GM23248 (cell line): Measurements from ENCODE around the gene RAB22A. TPM values are rescaled to one million over a fixed set of nuclear protein-coding genes. Genes with fewer than 3 reads are reported as not detected.
"Not testable (repeated sequence)": the region's sequence is repeated elsewhere in the genome, so short reads cannot be mapped to it uniquely, and the experiment has no call there.

Experiments
- DNase-seq: peaks from one replicate; pipeline ENCODE4 v3.0.0-alpha.2; 2015
- H2AFZ ChIP-seq: fragments of 200-600 bp; sonication (generic); 2 replicates; pipeline ENCODE4 v1.6.1; 2016; ENCODE audit warnings: antibody characterized with exemption
- H3F3A ChIP-seq: fragments of 200-600 bp; sonication (generic); 2 replicates; pipeline ENCODE4 v1.6.1; 2016; ENCODE audit warnings: mild to moderate bottlenecking, antibody characterized with exemption, mixed run types; ENCODE audit not compliant: insufficient read depth
- H3K27ac ChIP-seq: fragments of 200-600 bp; sonication (generic); 2 replicates; pipeline ENCODE4 v1.5.1; 2016; ENCODE audit warnings: mild to moderate bottlenecking
- H3K27me3 ChIP-seq: fragments of 200-600 bp; sonication (generic); replicated peaks from 2 replicates; pipeline ENCODE4 v1.6.1; 2016; ENCODE audit warnings: mild to moderate bottlenecking; ENCODE audit not compliant: insufficient read depth
- H3K36me3 ChIP-seq: fragments of 200-600 bp; sonication (generic); 2 replicates; pipeline ENCODE4 v1.6.1; 2016; ENCODE audit warnings: low read depth, mild to moderate bottlenecking
- H3K4me1 ChIP-seq: fragments of 200-600 bp; sonication (generic); 2 replicates; pipeline ENCODE4 v1.6.1; 2016; ENCODE audit warnings: mild to moderate bottlenecking; ENCODE audit not compliant: insufficient read depth
- H3K4me2 ChIP-seq: fragments of 200-600 bp; sonication (generic); one replicate; pipeline ENCODE4 v1.6.1; 2016; ENCODE audit warnings: mild to moderate bottlenecking; ENCODE audit not compliant: unreplicated experiment
- H3K4me3 ChIP-seq: fragments of 200-600 bp; sonication (generic); 2 replicates; pipeline ENCODE4 v1.5.1; 2016; ENCODE audit warnings: mild to moderate bottlenecking
- H3K79me2 ChIP-seq: fragments of 200-600 bp; sonication (generic); 2 replicates; pipeline ENCODE4 v1.6.1; 2016; ENCODE audit warnings: mild to moderate bottlenecking; ENCODE audit not compliant: insufficient read depth
- H3K9ac ChIP-seq: fragments of 200-600 bp; sonication (generic); 2 replicates; pipeline ENCODE4 v1.6.1; 2016; ENCODE audit warnings: mild to moderate bottlenecking
- H3K9me2 ChIP-seq: fragments of 200-600 bp; sonication (generic); 2 replicates; pipeline ENCODE4 v1.6.1; 2016; ENCODE audit warnings: mixed run types, mild to moderate bottlenecking, moderate library complexity; ENCODE audit not compliant: insufficient read depth
- H3K9me3 ChIP-seq: fragments of 200-600 bp; sonication (generic); one replicate; pipeline ENCODE4 v1.6.1; 2017; ENCODE audit warnings: low read depth
- H4K20me1 ChIP-seq: fragments of 200-600 bp; sonication (generic); 2 replicates; pipeline ENCODE4 v1.6.0; 2016; ENCODE audit not compliant: insufficient read depth
- EZH2 ChIP-seq: fragments of 200-600 bp; sonication (generic); IDR thresholded peaks from 2 replicates; pipeline ENCODE4 v1.6.1; 2018; ENCODE audit warnings: antibody characterized with exemption, mild to moderate bottlenecking; ENCODE audit not compliant: insufficient read depth, poor library complexity, severe bottlenecking
- EZH2phosphoT487 ChIP-seq: fragments of 200-600 bp; sonication (generic); IDR thresholded peaks from 2 replicates; pipeline ENCODE4 v1.6.1; 2018; ENCODE audit warnings: antibody characterized with exemption, moderate library complexity, mild to moderate bottlenecking, low read depth; ENCODE audit not compliant: insufficient read depth
- WGBS, 2 experiments: methylation state at CpG; one replicate each; pipeline ENCODE4 v1.1.6; 2015 to 2017; ENCODE audit warnings: low lambda C conversion rate in 2 of 2, low coverage in 1 of 2; ENCODE audit errors: missing lambda C conversion rate in 2 of 2; 5-methylcytosine and 5-hydroxymethylcytosine counted together
- in situ Hi-C: fragments of 300-500 bp; cut with MboI; formaldehyde crosslinking; loops from 2 replicates; pipeline ENCODE4 v1.15.0; 2020
- polyA plus RNA-seq: library from polyadenylated mRNA; unstranded; fragments of >200 nt; fragmentation: Nextera tagmentation; extraction: Ambion mirVana; gene quantifications from 2 replicates; pipeline ENCODE4 v1.2.1, GENCODE V29; 2016
- total RNA-seq: library from RNA; depleted of rRNA; stranded (reverse); fragments of >200 nt; shearing (Covaris generic); gene quantifications from 2 replicates; pipeline ENCODE4 v1.2.3, GENCODE V29; 2014

Gene RAB22A
- total and polyA plus RNA-seq, 2 experiments from 2014 or later, result 21.2 to 21.3 TPM

GRCh38 chr20:58372806-58373205, 63.3 kb downstream of the RAB22A start:
- no peak overlapping the region for H3K4me3 ChIP-seq
- no peaks in the 10 kb centered on the region for H4K20me1 ChIP-seq
- H3K4me1 ChIP-seq, result no peaks in the 10 kb centered on the region
- TF ChIP-seq EZH2 (no peak), EZH2phosphoT487 (no peak)
- no peaks in the 10 kb centered on the region for H3K36me3 ChIP-seq
- H3K27me3 ChIP-seq, result no peaks in the 10 kb centered on the region
- in situ Hi-C loops, result no loop called here
- H3F3A ChIP-seq, result no peaks in the 10 kb centered on the region
- H3K9ac ChIP-seq, result no peak overlapping the region
- H3K9me3 ChIP-seq, result no peaks in the 10 kb centered on the region
- DNase-seq, result no peak
- H3K27ac ChIP-seq, result no peak overlapping the region
- H3K79me2 ChIP-seq, result no peaks in the 10 kb centered on the region
- H3K9me2 ChIP-seq, result no peaks in the 10 kb centered on the region
- no peak overlapping the region for H3K4me2 ChIP-seq
- no peak overlapping the region for H2AFZ ChIP-seq
- 55 to 62% methylated on average over 9 of the region's 9 CpGs for WGBS, 2 experiments

GRCh38 chr20:58373296-58373695, 63.8 kb downstream of the RAB22A start:
- H3F3A ChIP-seq, H3K27ac ChIP-seq, H3K4me1 ChIP-seq, in situ Hi-C loops, H3K9me3 ChIP-seq, H3K9ac ChIP-seq, H4K20me1 ChIP-seq, H3K4me2 ChIP-seq, H3K4me3 ChIP-seq, H3K79me2 ChIP-seq, H3K9me2 ChIP-seq, H2AFZ ChIP-seq, DNase-seq, H3K27me3 ChIP-seq, H3K36me3 ChIP-seq: not testable (repeated sequence)
- 79 to 83% methylated on average over 8 of the region's 8 CpGs for WGBS, 2 experiments

DNA sequence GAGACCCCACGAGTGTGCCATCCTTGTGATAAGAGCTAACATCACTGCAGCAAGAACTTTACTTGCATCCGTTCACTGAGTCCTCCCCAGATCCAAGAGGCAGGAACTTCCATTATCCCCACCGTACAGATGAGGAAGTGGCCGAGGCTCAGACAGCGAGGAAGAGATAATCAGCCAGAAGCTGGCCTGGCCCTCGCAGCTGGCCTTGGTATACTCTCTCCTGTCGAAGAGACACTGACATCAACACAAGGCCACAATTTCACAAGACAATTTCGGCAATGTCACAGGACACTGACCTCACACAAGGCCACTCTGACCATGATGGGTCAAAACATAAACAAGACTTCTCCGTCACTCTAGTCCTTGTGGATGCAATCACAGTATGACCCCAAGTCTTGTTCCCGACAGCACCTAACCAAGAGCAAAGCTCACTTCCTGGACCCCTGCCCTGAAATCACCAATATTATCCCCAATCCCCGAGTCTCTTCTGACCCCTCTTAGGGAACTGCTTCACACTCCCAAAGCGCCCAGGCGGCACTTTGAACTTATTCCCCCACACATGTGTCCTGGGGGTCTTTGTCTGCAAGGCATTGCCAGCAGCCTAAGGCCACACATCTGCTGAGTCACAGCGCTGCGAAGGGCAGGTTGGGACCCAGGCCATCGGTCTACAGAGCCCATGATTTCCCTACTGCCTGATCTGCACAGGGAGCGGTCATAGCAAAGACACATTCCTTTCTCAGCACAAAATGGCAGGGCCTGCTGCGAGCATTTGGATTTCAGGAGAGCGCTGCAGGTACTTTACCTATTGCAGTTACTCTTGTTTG, 64.7 kb downstream of the RAB22A start:
- TF ChIP-seq EZH2phosphoT487 (no peak), EZH2 (no peak)
- H3K4me2 ChIP-seq, result no peak overlapping the region
- H3K4me1 ChIP-seq, result no peaks in the 10 kb centered on the region
- no peaks in the 10 kb centered on the region for H3K79me2 ChIP-seq
- no peak overlapping the region for H3K9ac ChIP-seq
- no peaks in the 10 kb centered on the region for H3F3A ChIP-seq
- no peak overlapping the region for H2AFZ ChIP-seq
- 77 to 85% methylated on average over 19 of the region's 19 CpGs for WGBS, 2 experiments
- H3K4me3 ChIP-seq, result no peak overlapping the region
- no peaks in the 10 kb centered on the region for H3K9me2 ChIP-seq
- in situ Hi-C loops, result no loop called here
- no peak for DNase-seq
- no peak overlapping the region for H3K27ac ChIP-seq
- H3K27me3 ChIP-seq, result no peaks in the 10 kb centered on the region
- no peaks in the 10 kb centered on the region for H4K20me1 ChIP-seq
- no peaks in the 10 kb centered on the region for H3K36me3 ChIP-seq
- H3K9me3 ChIP-seq, result no peaks in the 10 kb centered on the region

GRCh38 chr20:58374906-58375758, 65.6 kb downstream of the RAB22A start:
- Histone ChIP-seq H3K36me3 (no peaks in the 10 kb centered on the region), H3K27ac (no peak overlapping the region), H3K9ac (no peak overlapping the region), H3K27me3 (no peaks in the 10 kb centered on the region), H3K79me2 (no peaks in the 10 kb centered on the region), H3K4me1 (no peaks in the 10 kb centered on the region), H4K20me1 (no peaks in the 10 kb centered on the region), H3F3A (no peaks in the 10 kb centered on the region), H2AFZ (no peak overlapping the region), H3K9me3 (no peaks in the 10 kb centered on the region), H3K9me2 (no peaks in the 10 kb centered on the region), H3K4me3 (no peak overlapping the region), H3K4me2 (peak overlapping the region; percentile 18)
- peak; percentile 50 for DNase-seq
- 20 to 49% methylated on average over 7 to 8 of the region's 8 CpGs for WGBS, 2 experiments
- TF ChIP-seq EZH2phosphoT487, result no peak
- TF ChIP-seq EZH2, result no peak
- in situ Hi-C loops, result no loop called here
